Neural cell (in vitro differentiated cells): ENCODE results near the gene MARK1.

Experiments
- EP300 ChIP-seq: fragments of 450-650 bp; conservative IDR thresholded peaks from 2 replicates; pipeline ENCODE4 v1.6.1; 2014; ENCODE audit warnings: antibody characterized with exemption, mild to moderate bottlenecking, moderate library complexity; ENCODE audit not compliant: poor library complexity, severe bottlenecking
- EZH2 ChIP-seq: fragments of 200-600, 300-800 bp; shearing (Covaris generic), sonication (generic); IDR thresholded peaks from 2 replicates; pipeline ENCODE4 v1.6.1; 2014; ENCODE audit warnings: antibody characterized with exemption, low read length, borderline replicate concordance, mild to moderate bottlenecking; ENCODE audit not compliant: insufficient read depth, poor library complexity, severe bottlenecking
- POLR2AphosphoS5 ChIP-seq: IDR thresholded peaks from 2 replicates; pipeline ENCODE4 v1.6.1; 2012
- RAD21 ChIP-seq: fragments of 450-650 bp; conservative IDR thresholded peaks from 2 replicates; pipeline ENCODE4 v1.6.1; 2014; ENCODE audit warnings: antibody characterized with exemption, mild to moderate bottlenecking, moderate library complexity
- SMC3 ChIP-seq: fragments of 450-650 bp; conservative IDR thresholded peaks from 2 replicates; pipeline ENCODE4 v1.6.1; 2014; ENCODE audit warnings: antibody characterized with exemption, mild to moderate bottlenecking, moderate library complexity; ENCODE audit not compliant: poor library complexity
- TAF1 ChIP-seq: IDR thresholded peaks from 2 replicates; pipeline ENCODE4 v1.6.1; 2012; ENCODE audit warnings: low read depth
- TF ChIP-seq, protein P1 (sequence below): fragments of 450-650 bp; IDR thresholded peaks from 2 replicates; pipeline ENCODE4 v1.5.1; 2014; ENCODE audit warnings: antibody characterized with exemption, mild to moderate bottlenecking, moderate library complexity; ENCODE audit not compliant: poor library complexity, severe bottlenecking

DNA sequence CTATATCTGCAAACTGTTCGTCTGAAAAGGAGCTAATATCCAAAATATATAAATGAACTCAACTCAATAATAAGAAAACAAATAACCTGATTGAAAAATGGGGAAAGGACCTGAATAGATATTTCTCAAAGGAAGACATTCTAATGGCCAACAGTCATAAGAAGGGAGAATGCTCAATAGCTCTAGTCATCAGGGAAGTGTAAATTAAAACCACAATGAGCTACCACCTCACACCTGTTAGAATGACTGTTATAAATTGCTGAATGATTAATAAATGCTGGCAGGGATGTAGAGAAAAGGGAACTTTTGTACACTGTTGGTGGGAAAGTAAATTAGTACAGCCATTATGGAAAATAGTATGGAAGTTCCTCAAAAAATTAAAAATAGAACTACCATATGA, 141.1 kb downstream of the MARK1 start:
- TF ChIP-seq TAF1 (no peak), EP300 (no peak), POLR2AphosphoS5 (no peak), SMC3 (no peak), EZH2 (no peak), RAD21 (no peak)
- TF ChIP-seq, protein P1, sequence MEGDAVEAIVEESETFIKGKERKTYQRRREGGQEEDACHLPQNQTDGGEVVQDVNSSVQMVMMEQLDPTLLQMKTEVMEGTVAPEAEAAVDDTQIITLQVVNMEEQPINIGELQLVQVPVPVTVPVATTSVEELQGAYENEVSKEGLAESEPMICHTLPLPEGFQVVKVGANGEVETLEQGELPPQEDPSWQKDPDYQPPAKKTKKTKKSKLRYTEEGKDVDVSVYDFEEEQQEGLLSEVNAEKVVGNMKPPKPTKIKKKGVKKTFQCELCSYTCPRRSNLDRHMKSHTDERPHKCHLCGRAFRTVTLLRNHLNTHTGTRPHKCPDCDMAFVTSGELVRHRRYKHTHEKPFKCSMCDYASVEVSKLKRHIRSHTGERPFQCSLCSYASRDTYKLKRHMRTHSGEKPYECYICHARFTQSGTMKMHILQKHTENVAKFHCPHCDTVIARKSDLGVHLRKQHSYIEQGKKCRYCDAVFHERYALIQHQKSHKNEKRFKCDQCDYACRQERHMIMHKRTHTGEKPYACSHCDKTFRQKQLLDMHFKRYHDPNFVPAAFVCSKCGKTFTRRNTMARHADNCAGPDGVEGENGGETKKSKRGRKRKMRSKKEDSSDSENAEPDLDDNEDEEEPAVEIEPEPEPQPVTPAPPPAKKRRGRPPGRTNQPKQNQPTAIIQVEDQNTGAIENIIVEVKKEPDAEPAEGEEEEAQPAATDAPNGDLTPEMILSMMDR = no peak
